Ovary (tissue), 9 donors: Measurements from ENCODE around the gene TPRX1. TPM values are rescaled to one million over a fixed set of nuclear protein-coding genes. Genes with fewer than 3 reads are reported as not detected.

ENCODE experiments used
- DNase-seq, 5 donors: peaks; one replicate each; pipeline ENCODE4 v3.0.0-alpha.2; 2019 to 2020
- H3K27ac ChIP-seq, 2 donors: fragments of 200-600 bp; one replicate each; pipeline versions ENCODE4 v1.5.1 to v1.8.0; 2019 to 2022
- H3K27me3 ChIP-seq: fragments of 200-600 bp; one replicate; pipeline ENCODE4 v1.8.0; 2022
- H3K36me3 ChIP-seq: fragments of 200-600 bp; sonication (generic); one replicate; pipeline ENCODE4 v1.5.1; 2019
- H3K4me1 ChIP-seq: one replicate; pipeline ENCODE4 v1.8.1; 2013; ENCODE audit warnings: mild to moderate bottlenecking, moderate library complexity; ENCODE audit not compliant: insufficient read depth
- H3K4me3 ChIP-seq: fragments of 200-600 bp; sonication (generic); one replicate; pipeline ENCODE4 v1.5.1; 2017
- H3K9me3 ChIP-seq, 2 donors: fragments of 200-600 bp in 1 of 2; sonication (generic) in 1 of 2; one replicate each; pipeline versions ENCODE4 v1.5.1 to v1.8.1; 2013 to 2019; ENCODE audit warnings: mild to moderate bottlenecking in 1 of 2, moderate library complexity in 1 of 2
- EP300 ChIP-seq: sonication (generic); formaldehyde crosslinking; IDR thresholded peaks from one replicate; pipeline ENCODE4 v1.6.1; 2017; ENCODE audit warnings: antibody characterized with exemption
- POLR2A ChIP-seq: fragments of 450-650 bp; IDR thresholded peaks from one replicate; pipeline ENCODE4 v1.6.1; 2017; ENCODE audit warnings: antibody characterized with exemption, mild to moderate bottlenecking, moderate library complexity
- WGBS, 3 donors: extraction: QIAGEN DNeasy Blood & Tissue Kit in 1 of 3; methylation state at CpG; one replicate each; pipeline versions ENCODE4 v1.1.5 to v1.1.7; 2013 to 2017; 5-methylcytosine and 5-hydroxymethylcytosine counted together
- intact Hi-C, 4 donors: fragments of 100-400 bp; cut with DNase I; formaldehyde crosslinking; loops; one replicate each; pipeline versions ENCODE4 v1.11.0 to v1.15.1; 2022 to 2023
- polyA plus RNA-seq, 2 donors: library from polyadenylated mRNA; stranded (reverse); fragments of 200-250 nt in 1 of 2; fragments of 350-450 nt in 1 of 2; fragmentation: Illumina TruSeq in 1 of 2; extraction: RNeasy Lipid Tissue Mini Kit (QIAGEN cat#74804) in 1 of 2; gene quantifications; one replicate each; pipeline ENCODE4 v1.2.3, GENCODE V29; 2013 to 2014
- total RNA-seq, 7 donors: library from RNA; depleted of rRNA in 2 of 7; stranded (reverse); fragments of >200 nt in 2 of 7; fragmentation: NEBNext Ultra II Directional in 3 of 7; extraction: Animal tissue kit (Norgen Biotek cat#: 25700) in 3 of 7; gene quantifications; one replicate each; pipeline versions ENCODE4 v1.1.0 to v1.2.4, GENCODE V29; 2016 to 2023
- TF ChIP-seq, protein P1 (sequence below), 3 donors: fragments of 450-650 bp in 2 of 3; fragments of 200-600 bp in 1 of 3; IDR thresholded peaks; one replicate each; pipeline versions ENCODE4 v1.5.1 to v1.8.0; 2016 to 2022; ENCODE audit warnings: antibody characterized with exemption in 3 of 3, mild to moderate bottlenecking in 1 of 3
- donor health status: DM: no; HTN: no; CAD: no; lungs with moderate emphysema.
- donor health status: DM: no; HTN: no; CAD: no.
- donor health status: Bipolar disorder and iron deficiency.
- donor health status: DM: yes; HTN: yes; CAD: no.
- donor health status: DM: no; HTN: no; CAD: no.
- donor health status: DM: yes; HTN: yes; CAD: no.

TPRX1 gene
- total and polyA plus RNA-seq, 9 donors = not detected

DNA sequence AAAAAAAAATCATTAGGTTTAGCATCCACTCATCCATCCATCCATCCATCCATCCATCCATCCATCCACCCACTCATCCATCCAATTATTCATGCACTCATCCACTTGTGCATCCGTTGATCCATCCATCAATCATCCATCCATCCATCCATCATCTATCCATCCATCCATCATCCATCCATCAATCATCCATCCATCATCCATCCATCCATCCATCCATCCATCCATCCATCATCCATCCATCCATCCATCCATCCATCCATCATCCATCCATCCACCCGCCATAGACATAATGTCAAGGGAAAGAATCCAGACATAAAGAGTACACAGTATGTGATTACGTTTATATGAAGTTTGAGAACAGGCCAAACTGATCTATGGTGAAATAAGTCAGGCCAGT lies 34.8 kb downstream of the TPRX1 start:
- TF ChIP-seq, protein P1, sequence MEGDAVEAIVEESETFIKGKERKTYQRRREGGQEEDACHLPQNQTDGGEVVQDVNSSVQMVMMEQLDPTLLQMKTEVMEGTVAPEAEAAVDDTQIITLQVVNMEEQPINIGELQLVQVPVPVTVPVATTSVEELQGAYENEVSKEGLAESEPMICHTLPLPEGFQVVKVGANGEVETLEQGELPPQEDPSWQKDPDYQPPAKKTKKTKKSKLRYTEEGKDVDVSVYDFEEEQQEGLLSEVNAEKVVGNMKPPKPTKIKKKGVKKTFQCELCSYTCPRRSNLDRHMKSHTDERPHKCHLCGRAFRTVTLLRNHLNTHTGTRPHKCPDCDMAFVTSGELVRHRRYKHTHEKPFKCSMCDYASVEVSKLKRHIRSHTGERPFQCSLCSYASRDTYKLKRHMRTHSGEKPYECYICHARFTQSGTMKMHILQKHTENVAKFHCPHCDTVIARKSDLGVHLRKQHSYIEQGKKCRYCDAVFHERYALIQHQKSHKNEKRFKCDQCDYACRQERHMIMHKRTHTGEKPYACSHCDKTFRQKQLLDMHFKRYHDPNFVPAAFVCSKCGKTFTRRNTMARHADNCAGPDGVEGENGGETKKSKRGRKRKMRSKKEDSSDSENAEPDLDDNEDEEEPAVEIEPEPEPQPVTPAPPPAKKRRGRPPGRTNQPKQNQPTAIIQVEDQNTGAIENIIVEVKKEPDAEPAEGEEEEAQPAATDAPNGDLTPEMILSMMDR (IDR thresholded peaks at IDR 0.05) = no peak
- intact Hi-C loops = no loop called here

DNA sequence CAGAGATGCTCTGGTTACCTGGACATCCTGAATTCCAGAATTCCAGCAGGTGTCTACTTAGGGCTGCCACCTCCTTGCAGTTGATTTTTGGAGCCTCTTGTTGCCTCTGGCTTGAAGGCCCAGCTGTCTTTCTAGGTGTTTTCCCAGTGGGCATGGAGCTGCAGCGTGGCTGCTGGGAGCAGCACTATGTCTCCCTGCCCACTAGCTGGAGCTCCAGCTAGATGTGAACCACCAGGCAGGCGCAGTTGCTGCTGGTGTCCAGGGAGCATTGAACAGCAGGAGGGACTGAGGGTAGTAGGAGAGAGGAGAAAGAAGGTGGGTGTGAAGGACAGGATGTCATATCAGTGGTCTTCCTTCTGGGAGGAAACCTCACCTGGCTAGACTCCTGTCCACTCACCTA lies 35.7 kb downstream of the TPRX1 start:
- no peak overlapping the region for H3K4me3 ChIP-seq
- no peaks in the 10 kb centered on the region for H3K9me3 ChIP-seq
- no peak for TF ChIP-seq EP300
- no peak for TF ChIP-seq POLR2A
- TF ChIP-seq, protein P1 (IDR thresholded peaks at IDR 0.05) = no peak
- no peak overlapping the region for H3K27ac ChIP-seq
- intact Hi-C loops = no loop called here
- no peak for DNase-seq
- H3K27me3 ChIP-seq = no peaks in the 10 kb centered on the region
- H3K4me1 ChIP-seq = no peaks in the 10 kb centered on the region
- no peaks in the 10 kb centered on the region for H3K36me3 ChIP-seq
- WGBS, 3 donors = 83 to 93% (median 93%) methylated on average over 2 of the region's 2 CpGs

More for the DNA sequence above, 34.8 kb downstream of the TPRX1 start:
- Histone ChIP-seq H3K27ac (no peak overlapping the region), H3K27me3 (no peaks in the 10 kb centered on the region), H3K36me3 (no peaks in the 10 kb centered on the region), H3K9me3 (no peaks in the 10 kb centered on the region), H3K4me1 (no peaks in the 10 kb centered on the region), H3K4me3 (no peak overlapping the region)
- 77 to 91% (median 87%) methylated on average over 3 of the region's 3 CpGs for WGBS, 3 donors
- DNase-seq = no peak

DNA sequence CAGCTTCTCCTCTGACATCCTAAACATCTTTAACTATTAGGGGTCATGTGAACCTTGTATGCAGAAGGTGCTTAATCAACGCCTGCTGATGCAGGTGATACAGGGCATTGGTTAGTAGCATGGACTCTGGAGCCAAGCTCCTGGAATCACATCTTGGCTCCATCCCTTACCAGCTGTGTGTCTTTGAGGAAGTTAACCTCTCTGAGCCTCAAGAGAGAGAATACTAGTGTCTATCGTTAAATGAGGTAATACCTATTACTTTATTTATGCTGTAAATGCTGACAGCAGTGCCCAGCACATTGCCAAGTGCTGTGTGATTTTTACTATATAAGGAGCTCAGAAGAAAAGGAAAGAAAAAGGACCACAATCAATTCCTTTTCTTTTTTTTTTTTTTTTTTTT lies 37.0 kb downstream of the TPRX1 start:
- no peak for TF ChIP-seq POLR2A
- TF ChIP-seq, protein P1 (IDR thresholded peaks at IDR 0.05) = no peak
- no peak for TF ChIP-seq EP300
- Histone ChIP-seq H3K4me1 (peaks cover 3% of the 10 kb centered on the region), H3K36me3 (no peaks in the 10 kb centered on the region), H3K27me3 (no peaks in the 10 kb centered on the region), H3K4me3 (no peak overlapping the region), H3K27ac (no peak overlapping the region), H3K9me3 (no peaks in the 10 kb centered on the region)
- intact Hi-C loops = loop anchor here in 1 of 4 donors (2.0 kb wide), 1 partner anchor 17 kb away; no protein-coding TSS in a partner anchor
- no peak for DNase-seq
- WGBS, 3 donors = 38 to 89% (median 55%) methylated on average over 2 of the region's 2 CpGs

DNA sequence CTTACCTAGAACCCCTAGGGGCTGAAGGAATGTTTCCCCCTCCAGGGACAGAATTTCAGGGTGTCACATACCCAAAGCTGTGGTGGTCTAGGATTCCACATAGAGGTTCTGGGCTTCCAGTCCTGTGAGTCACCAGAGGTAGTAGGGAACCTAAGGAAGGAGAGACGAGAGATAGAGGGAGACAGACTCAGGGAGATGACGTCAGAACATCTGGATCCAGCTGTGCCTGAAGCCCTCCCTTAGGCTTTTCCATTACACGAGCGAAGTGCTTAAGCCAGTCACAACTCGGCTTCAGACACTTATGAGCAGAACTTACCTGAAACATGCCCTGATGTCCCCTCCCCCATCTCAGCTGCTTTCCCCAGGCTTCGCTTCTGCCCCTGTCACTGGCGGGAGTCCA lies 37.7 kb downstream of the TPRX1 start:
- 66 to 82% (median 81%) methylated on average over 7 of the region's 7 CpGs for WGBS, 3 donors
- TF ChIP-seq, protein P1 (IDR thresholded peaks at IDR 0.05) = no peak
- Histone ChIP-seq H3K4me3 (no peak overlapping the region), H3K27ac (no peak overlapping the region), H3K4me1 (peaks cover 3% of the 10 kb centered on the region), H3K36me3 (no peaks in the 10 kb centered on the region), H3K27me3 (no peaks in the 10 kb centered on the region), H3K9me3 (no peaks in the 10 kb centered on the region)
- intact Hi-C loops = loop anchor here in 1 of 4 donors (2.0 kb wide), 1 partner anchor 18 kb away; no protein-coding TSS in a partner anchor
- DNase-seq = no peak

DNA sequence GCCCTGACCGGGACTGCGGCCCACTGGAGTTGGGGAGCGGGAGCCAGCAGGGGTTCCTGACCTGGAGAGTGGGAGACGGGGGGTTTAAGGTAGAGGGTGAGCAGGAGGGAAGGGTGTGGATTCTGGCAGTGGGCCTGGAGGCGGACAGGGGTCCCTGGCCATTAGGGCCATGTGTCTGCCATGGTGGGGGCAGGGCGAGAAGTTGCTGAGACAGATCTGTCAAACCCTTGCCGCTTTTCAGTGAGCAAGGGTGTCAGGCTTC lies 38.1 kb downstream of the TPRX1 start:
- no peak for TF ChIP-seq POLR2A
- TF ChIP-seq, protein P1 (IDR thresholded peaks at IDR 0.05) = no peak
- no peak for TF ChIP-seq EP300
- WGBS, 3 donors = 77 to 88% (median 80%) methylated on average over 7 of the region's 7 CpGs
- Histone ChIP-seq H3K4me1 (peaks cover 3% of the 10 kb centered on the region), H3K9me3 (no peaks in the 10 kb centered on the region), H3K27me3 (no peaks in the 10 kb centered on the region), H3K4me3 (no peak overlapping the region), H3K36me3 (no peaks in the 10 kb centered on the region), H3K27ac (no peak overlapping the region)
- peak in 2 of 5 donors; percentile 24 to 26 for DNase-seq
- intact Hi-C loops = loop anchor here in 1 of 4 donors (2.0 kb wide), 1 partner anchor 19 kb away; no protein-coding TSS in a partner anchor
